ENCODE measurements around the gene NAXD. TPM values are rescaled to one million over a fixed set of nuclear protein-coding genes. Genes with fewer than 3 reads are reported as not detected.

NAXD gene
- total RNA-seq, 2 experiments from 2014 or later: 17.4 to 17.8 TPM

- peaks cover 88% of the 10 kb centered on the region for H3K36me3 Mint-ChIP-seq (ENCODE audit: low read depth)
- H3K36me3 ChIP-seq (ENCODE audit: insufficient read depth, low read length): peaks cover 73% of the 10 kb centered on the region
- ChIA-PET POLR2A (no interaction called here), CTCF (no interaction called here)
- H3K27me3 Mint-ChIP-seq: no peaks in the 10 kb centered on the region
- no peak overlapping the region for H3K27ac ChIP-seq (ENCODE audit: low read depth in 1 of 2, low read length in 2 of 2)
- intact Hi-C loops (cut with DNase I, micrococcal nuclease): no loop called here
- H3K27me3 ChIP-seq (ENCODE audit: control insufficient read depth in 1 of 2, insufficient read depth in 2 of 2, low read length in 2 of 2): no peaks in the 10 kb centered on the region
- H3K4me3 ChIP-seq (ENCODE audit: low read length): no peak overlapping the region
- no peak overlapping the region for H3K4me3 Mint-ChIP-seq
- H3K4me1 ChIP-seq (ENCODE audit: insufficient read depth, low read length): peaks cover 7% of the 10 kb centered on the region
- H3K4me1 Mint-ChIP-seq (ENCODE audit: low read depth): peaks cover 52% of the 10 kb centered on the region
- H3K27ac Mint-ChIP-seq: peak overlapping the region; percentile 2
- no peak for ATAC-seq (ENCODE audit: poor library complexity)
- no peaks in the 10 kb centered on the region for H3K9me3 ChIP-seq (ENCODE audit: control insufficient read depth in 1 of 2, insufficient read depth in 1 of 2, low read length in 2 of 2)
- no peak for DNase-seq
- H3K9me3 Mint-ChIP-seq: no peaks in the 10 kb centered on the region
- TF ChIP-seq CTCF (IDR thresholded peaks at IDR 0.05): no peak
Observed at GRCh38 chr13:110626521-110626920, 11.2 kb downstream of the NAXD start.

GRCh38 chr13:110627351-110627750 lies 12.0 kb downstream of the NAXD start:
- no peaks in the 10 kb centered on the region for H3K27me3 ChIP-seq (ENCODE audit: control insufficient read depth in 1 of 2, insufficient read depth in 2 of 2, low read length in 2 of 2)
- no peak overlapping the region for H3K4me3 ChIP-seq (ENCODE audit: low read length)
- H3K9me3 ChIP-seq (ENCODE audit: control insufficient read depth in 1 of 2, insufficient read depth in 1 of 2, low read length in 2 of 2): no peaks in the 10 kb centered on the region
- DNase-seq (no peak), ATAC-seq (ENCODE audit: poor library complexity) (no peak)
- POLR2A ChIA-PET: no interaction called here
- intact Hi-C loops (cut with DNase I, micrococcal nuclease): no loop called here
- no peak overlapping the region for H3K27ac ChIP-seq (ENCODE audit: low read depth in 1 of 2, low read length in 2 of 2)
- no peaks in the 10 kb centered on the region for H3K27me3 Mint-ChIP-seq
- peaks cover 45% of the 10 kb centered on the region for H3K4me1 Mint-ChIP-seq (ENCODE audit: low read depth)
- peaks cover 7% of the 10 kb centered on the region for H3K4me1 ChIP-seq (ENCODE audit: insufficient read depth, low read length)
- CTCF ChIA-PET: no interaction called here
- no peaks in the 10 kb centered on the region for H3K9me3 Mint-ChIP-seq
- H3K36me3 ChIP-seq (ENCODE audit: insufficient read depth, low read length): peaks cover 72% of the 10 kb centered on the region
- no peak for TF ChIP-seq CTCF (IDR thresholded peaks at IDR 0.05)
- H3K4me3 Mint-ChIP-seq: no peak overlapping the region
- H3K36me3 Mint-ChIP-seq (ENCODE audit: low read depth): peaks cover 85% of the 10 kb centered on the region
- no peak overlapping the region for H3K27ac Mint-ChIP-seq

GRCh38 chr13:110627761-110628476 lies 12.6 kb downstream of the NAXD start:
- Mint-ChIP-seq H3K27ac (peak overlapping the region; percentile 47), H3K27me3 (no peaks in the 10 kb centered on the region), H3K4me3 (no peak overlapping the region), H3K4me1 (ENCODE audit: low read depth) (peaks cover 40% of the 10 kb centered on the region), H3K9me3 (no peaks in the 10 kb centered on the region), H3K36me3 (ENCODE audit: low read depth) (peaks cover 81% of the 10 kb centered on the region)
- POLR2A ChIA-PET: interaction anchor here (0.9 kb wide), 1 partner anchor 11 kb away, joined by 4 read pairs; no protein-coding TSS in a partner anchor
- peaks cover 7% of the 10 kb centered on the region for H3K4me1 ChIP-seq (ENCODE audit: insufficient read depth, low read length)
- intact Hi-C loops (cut with DNase I, micrococcal nuclease): no loop called here
- H3K27me3 ChIP-seq (ENCODE audit: control insufficient read depth in 1 of 2, insufficient read depth in 2 of 2, low read length in 2 of 2): no peaks in the 10 kb centered on the region
- no peak overlapping the region for H3K4me3 ChIP-seq (ENCODE audit: low read length)
- H3K36me3 ChIP-seq (ENCODE audit: insufficient read depth, low read length): peaks cover 66% of the 10 kb centered on the region
- no peak for TF ChIP-seq CTCF (IDR thresholded peaks at IDR 0.05)
- CTCF ChIA-PET: no interaction called here
- H3K9me3 ChIP-seq (ENCODE audit: control insufficient read depth in 1 of 2, insufficient read depth in 1 of 2, low read length in 2 of 2): no peaks in the 10 kb centered on the region
- no peak overlapping the region for H3K27ac ChIP-seq (ENCODE audit: low read depth in 1 of 2, low read length in 2 of 2)
- ATAC-seq (ENCODE audit: poor library complexity): no peak
- no peak for DNase-seq
